Keratinocyte (primary cell): Measurements from ENCODE around the gene OMG.

ENCODE experiments used
- CTCF ChIP-seq, 3 experiments: IDR thresholded peaks in 1 of 3; conservative IDR thresholded peaks in 1 of 3; optimal IDR thresholded peaks in 1 of 3; 2 replicates in 2 of 3; 3 replicates in 1 of 3; pipeline versions ENCODE3 to v1.5.1; 2011; ENCODE audit warnings: low read length in 3 of 3, mild to moderate bottlenecking in 3 of 3, moderate library complexity in 2 of 3, control low read depth in 1 of 3, inconsistent platforms in 1 of 3; ENCODE audit not compliant: insufficient read depth in 2 of 3; ENCODE audit errors: extremely low read depth in 1 of 3
- EZH2 ChIP-seq: IDR thresholded peaks from one replicate; pipeline ENCODE4 v1.6.1; 2012; ENCODE audit warnings: inconsistent platforms, mild to moderate bottlenecking, low read length, moderate library complexity

- no peak for TF ChIP-seq CTCF (optimal IDR thresholded peaks at IDR 0.05 in 1 of 3, IDR thresholded peaks at IDR 0.05 in 1 of 3, conservative IDR thresholded peaks at IDR 0.05 in 1 of 3; ENCODE audit: extremely low read depth in 1 of 3, insufficient read depth in 2 of 3, low read length in 3 of 3)
- TF ChIP-seq EZH2, result no peak
These were observed 21.3 kb upstream of the OMG start for GRCh38 chr17:31318298-31318801.
